ENCODE measurements around the gene EFCAB12. TPM values are rescaled to one million over a fixed set of nuclear protein-coding genes. Genes with fewer than 3 reads are reported as not detected.

The EFCAB12 gene
- total and polyA plus RNA-seq, 2 of the 4 experiments (the other 2 are of a cell fraction): under 0.01 to 0.17 TPM

GRCh38 chr3:129413687-129414506, 14.5 kb downstream of the EFCAB12 start:
- dilution Hi-C loops (cut with HindIII; ENCODE audit: low sequenced_read_pairs, unreplicated experiment) (no loop called here), in situ Hi-C loops (cut with MboI; ENCODE audit: low sequenced_read_pairs) (no loop called here), intact Hi-C loops (cut with micrococcal nuclease) (no loop called here)
- Histone ChIP-seq H4K5ac (ENCODE audit: low read depth, low read length) (peak overlapping the region; percentile 27), H3K4ac (ENCODE audit: low read depth, low read length) (peak overlapping the region; percentile 89), H3K27ac (ENCODE audit: insufficient read depth, low read length) (peak overlapping the region; percentile 91), H3K14ac (replicated peaks; ENCODE audit: low read depth, low read length) (peak overlapping the region; percentile 83), H2BK120ac (ENCODE audit: low read depth, low read length) (peak overlapping the region; percentile 95), H3K4me1 (ENCODE audit: control insufficient read depth, insufficient read depth, low read length) (peaks cover 30% of the 10 kb centered on the region), H2AK5ac (ENCODE audit: low read depth, low read length) (peak overlapping the region; percentile 83), H4K20me1 (ENCODE audit: insufficient read depth, low read length) (peaks cover 11% of the 10 kb centered on the region), H3K23ac (ENCODE audit: low read depth, low read length) (peak overlapping the region; percentile 88; the same call in 1 of the 2 replicates), H3K4me3 (ENCODE audit: insufficient read depth, low read depth, low read length) (no peak overlapping the region), H3K4me2 (ENCODE audit: low read depth, low read length) (peak overlapping the region; percentile 62), H3K9me1 (ENCODE audit: insufficient read depth, low read length) (peaks cover 40% of the 10 kb centered on the region), H3K9me3 (ENCODE audit: control insufficient read depth, insufficient read depth, low read length) (no peaks in the 10 kb centered on the region), H3K27me3 (ENCODE audit: control insufficient read depth, insufficient read depth, low read length) (no peaks in the 10 kb centered on the region), H3K36me3 (ENCODE audit: control insufficient read depth, insufficient read depth, low read length) (no peaks in the 10 kb centered on the region), H4K8ac (ENCODE audit: low read depth in 2 of 2, low read length in 2 of 2) (peak overlapping the region in 1 of 2 experiments; percentile 86; a peak in 3 of 4 replicates), H2BK5ac (ENCODE audit: low read depth, low read length, poor library complexity, severe bottlenecking) (peak overlapping the region; percentile 94), H2BK15ac (ENCODE audit: low read depth, low read length) (peak overlapping the region; percentile 75; the same call in 2 of the 3 replicates), H3K18ac (ENCODE audit: low read depth, low read length) (peak overlapping the region; percentile 82), H2BK20ac (ENCODE audit: low read depth, low read length) (peak overlapping the region; percentile 97), H3K56ac (ENCODE audit: extremely low read depth, insufficient read depth, low read length) (peak overlapping the region; percentile 39; the same call in 1 of the 2 replicates), H2AK9ac (replicated peaks; ENCODE audit: low read depth, low read length, poor library complexity) (peak overlapping the region; percentile 57), H3K9ac (ENCODE audit: low read depth, low read length) (peak overlapping the region; percentile 26), H4K91ac (ENCODE audit: insufficient read depth, low read depth, low read length) (peak overlapping the region; percentile 85), H2AFZ (replicated peaks; ENCODE audit: low read length, poor library complexity) (peak overlapping the region; percentile 65), H3K79me1 (ENCODE audit: low read depth in 1 of 2, low read length in 2 of 2) (peaks cover 0 to 8% of the 10 kb centered on the region in 2 experiments; a peak in 1 of 4 replicates)
- no TSS peak for BruUV-seq (replicated peaks)
- no CpG with 5 or more reads among the region's 4 CpGs for WGBS, 2 experiments (ENCODE audit: extremely low coverage in 2 of 2, insufficient read length in 1 of 2)
- DNase-seq: peak; percentile 99
- TF ChIP-seq RCOR1 (IDR thresholded peaks at IDR 0.05; ENCODE audit: insufficient replicate concordance, low read length) (peak; percentile 87), MAFK (IDR thresholded peaks at IDR 0.05; ENCODE audit: low read depth, low read length) (peak; percentile 46; the same call in 1 of the 2 replicates), POLR2A (IDR thresholded peaks at IDR 0.05; ENCODE audit: low read depth, low read length) (no peak), NFE2L2 (IDR thresholded peaks at IDR 0.05; ENCODE audit: low read depth, low read length) (peak; percentile 36; the same call in 1 of the 2 replicates), MAZ (IDR thresholded peaks at IDR 0.05; ENCODE audit: borderline replicate concordance, low read depth, low read length) (no peak), CEBPB (IDR thresholded peaks at IDR 0.05; ENCODE audit: low read depth, low read length) (peak; percentile 86), RAD21 (IDR thresholded peaks at IDR 0.05; ENCODE audit: low read length) (peak; percentile 16; the same call in 1 of the 2 replicates), BHLHE40 (IDR thresholded peaks at IDR 0.05; ENCODE audit: low read depth, low read length) (peak; percentile 54), FOS (IDR thresholded peaks at IDR 0.05; ENCODE audit: low read depth, low read length) (peak; percentile 97), CHD1 (IDR thresholded peaks at IDR 0.05; ENCODE audit: low read depth, low read length) (no peak)
- ChIA-PET POLR2A (ENCODE audit: unreplicated experiment) (no interaction called here), CTCF (interaction anchor here (0.9 to 1.0 kb wide), 2 partner anchors 14 to 30 kb away, joined by 3 read pairs; no protein-coding TSS in a partner anchor)
- peak; percentile 84 for ATAC-seq (ENCODE audit: low read depth)
